ENCODE data around the gene FLVCR1. TPM values are rescaled to one million over a fixed set of nuclear protein-coding genes. Genes with fewer than 3 reads are reported as not detected.
A peak's percentile ranks its signal among the peaks of the same experiment; 100 is the strongest.

The FLVCR1 gene
- total RNA-seq, 2 experiments from 2014 or later: 16.5 to 22.4 TPM

DNA sequence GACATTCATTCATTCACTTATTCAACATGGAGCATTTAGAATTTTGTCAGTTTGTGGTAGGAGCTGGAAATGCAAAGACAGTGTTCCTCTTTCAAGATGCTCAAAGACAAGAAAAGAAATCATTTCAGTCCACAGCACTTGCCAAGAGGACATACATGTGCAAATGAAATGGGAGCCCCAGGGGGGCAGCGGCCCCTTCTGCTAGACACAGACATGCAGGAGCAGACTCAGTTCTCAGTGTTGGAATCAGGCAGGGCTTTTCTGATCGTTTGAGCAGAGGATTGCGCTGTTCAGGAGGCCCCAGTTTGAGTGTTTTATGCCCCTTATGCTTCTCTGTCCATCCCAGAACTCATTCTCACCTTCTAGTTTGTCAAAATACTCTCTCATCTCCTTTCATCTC is 56.7 kb downstream of the FLVCR1 start:
- peaks cover 1% of the 10 kb centered on the region for H3K4me1 ChIP-seq (ENCODE audit: insufficient read depth, low read length, poor library complexity, severe bottlenecking)
- DNase-seq (ENCODE audit: low spot score): no peak
- H3K4me2 ChIP-seq (ENCODE audit: low read length): no peak overlapping the region
- H2AFZ ChIP-seq (ENCODE audit: low read length): no peak overlapping the region
- TF ChIP-seq EZH2phosphoT487 (IDR thresholded peaks at IDR 0.05; ENCODE audit: borderline replicate concordance, low read depth, low read length): no peak
- TF ChIP-seq, protein P1, sequence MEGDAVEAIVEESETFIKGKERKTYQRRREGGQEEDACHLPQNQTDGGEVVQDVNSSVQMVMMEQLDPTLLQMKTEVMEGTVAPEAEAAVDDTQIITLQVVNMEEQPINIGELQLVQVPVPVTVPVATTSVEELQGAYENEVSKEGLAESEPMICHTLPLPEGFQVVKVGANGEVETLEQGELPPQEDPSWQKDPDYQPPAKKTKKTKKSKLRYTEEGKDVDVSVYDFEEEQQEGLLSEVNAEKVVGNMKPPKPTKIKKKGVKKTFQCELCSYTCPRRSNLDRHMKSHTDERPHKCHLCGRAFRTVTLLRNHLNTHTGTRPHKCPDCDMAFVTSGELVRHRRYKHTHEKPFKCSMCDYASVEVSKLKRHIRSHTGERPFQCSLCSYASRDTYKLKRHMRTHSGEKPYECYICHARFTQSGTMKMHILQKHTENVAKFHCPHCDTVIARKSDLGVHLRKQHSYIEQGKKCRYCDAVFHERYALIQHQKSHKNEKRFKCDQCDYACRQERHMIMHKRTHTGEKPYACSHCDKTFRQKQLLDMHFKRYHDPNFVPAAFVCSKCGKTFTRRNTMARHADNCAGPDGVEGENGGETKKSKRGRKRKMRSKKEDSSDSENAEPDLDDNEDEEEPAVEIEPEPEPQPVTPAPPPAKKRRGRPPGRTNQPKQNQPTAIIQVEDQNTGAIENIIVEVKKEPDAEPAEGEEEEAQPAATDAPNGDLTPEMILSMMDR (conservative IDR thresholded peaks at IDR 0.05; ENCODE audit: low read length): no peak
- intact Hi-C loops (cut with micrococcal nuclease; ENCODE audit: unreplicated experiment): loop anchor here (5.0 kb wide), 1 partner anchor 83 kb away; no protein-coding TSS in a partner anchor
- no peaks in the 10 kb centered on the region for H3K9me2 ChIP-seq (ENCODE audit: insufficient read depth, low read length)
- H3K36me3 ChIP-seq (ENCODE audit: insufficient read depth, low read length): no peaks in the 10 kb centered on the region
- H4K20me1 ChIP-seq (ENCODE audit: insufficient read depth, low read length): no peaks in the 10 kb centered on the region
- ChIA-PET POLR2A (no interaction called here), CTCF (ENCODE audit: unreplicated experiment) (no interaction called here)
- no peaks in the 10 kb centered on the region for H3K9me3 ChIP-seq (ENCODE audit: low read length)
- H3K27ac ChIP-seq (ENCODE audit: low read depth, low read length, poor library complexity, severe bottlenecking): no peak overlapping the region
- H3K79me2 ChIP-seq (ENCODE audit: insufficient read depth, low read depth, low read length): no peaks in the 10 kb centered on the region
- no TSS peak for BruUV-seq (replicated peaks)
- H3K4me3 ChIP-seq (ENCODE audit: low read depth, low read length, poor library complexity, severe bottlenecking): no peak overlapping the region

DNA sequence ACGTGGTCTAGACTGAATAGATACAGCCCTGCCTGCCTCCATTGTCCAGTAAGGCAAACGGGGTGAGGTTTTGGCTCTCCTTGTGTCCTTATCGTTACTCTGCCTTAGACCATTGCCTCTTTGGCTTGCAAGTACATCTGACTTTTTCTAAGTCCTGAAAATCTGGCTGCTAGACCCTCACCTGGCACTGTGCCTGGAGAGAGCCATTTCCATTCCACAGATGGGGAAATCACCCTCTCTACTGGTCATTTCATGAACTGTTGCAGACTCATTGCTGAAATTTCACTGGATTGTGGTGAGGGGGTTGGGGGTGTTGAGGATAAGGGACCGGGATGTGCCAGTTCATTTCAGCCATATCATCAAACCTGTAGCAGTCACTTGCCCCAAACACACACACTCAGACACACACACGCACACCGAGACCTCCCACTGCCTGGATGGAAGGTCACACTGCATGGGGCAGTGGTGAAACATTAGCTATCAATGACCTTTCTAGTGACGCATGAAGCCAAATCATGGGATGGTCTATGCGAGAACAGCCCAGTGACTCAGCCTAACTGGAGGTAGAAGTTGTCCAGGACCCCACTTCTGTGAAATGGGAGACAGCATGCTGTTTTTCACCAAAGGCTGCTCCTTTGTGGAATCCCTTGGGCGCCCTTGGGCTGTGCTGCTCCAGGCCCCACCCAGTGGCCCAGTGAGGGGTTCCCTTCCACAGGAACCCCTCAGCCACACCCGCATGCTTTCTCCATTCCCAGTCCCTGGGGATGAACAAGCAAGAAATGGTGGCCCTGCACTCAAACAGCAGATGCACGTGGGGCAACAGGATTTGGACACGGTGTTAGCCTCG is 57.4 kb downstream of the FLVCR1 start:
- Histone ChIP-seq H3K4me1 (ENCODE audit: insufficient read depth, low read length, poor library complexity, severe bottlenecking) (peaks cover 8% of the 10 kb centered on the region), H3K79me2 (ENCODE audit: insufficient read depth, low read depth, low read length) (no peaks in the 10 kb centered on the region), H4K20me1 (ENCODE audit: insufficient read depth, low read length) (no peaks in the 10 kb centered on the region), H3K9me3 (ENCODE audit: low read length) (no peaks in the 10 kb centered on the region), H3K9me2 (ENCODE audit: insufficient read depth, low read length) (no peaks in the 10 kb centered on the region), H3K4me2 (ENCODE audit: low read length) (no peak overlapping the region), H3K27ac (ENCODE audit: low read depth, low read length, poor library complexity, severe bottlenecking) (no peak overlapping the region), H2AFZ (ENCODE audit: low read length) (no peak overlapping the region), H3K36me3 (ENCODE audit: insufficient read depth, low read length) (no peaks in the 10 kb centered on the region), H3K4me3 (ENCODE audit: low read depth, low read length, poor library complexity, severe bottlenecking) (no peak overlapping the region)
- ChIA-PET CTCF (ENCODE audit: unreplicated experiment) (interaction anchor here (0.6 kb wide), 1 partner anchor 272 kb away, joined by 3 read pairs; no protein-coding TSS in a partner anchor), POLR2A (interaction anchor here (0.6 kb wide), 1 partner anchor 298 kb away, joined by 3 read pairs; no protein-coding TSS in a partner anchor)
- no peak for TF ChIP-seq EZH2phosphoT487 (IDR thresholded peaks at IDR 0.05; ENCODE audit: borderline replicate concordance, low read depth, low read length)
- TF ChIP-seq, protein P1 (conservative IDR thresholded peaks at IDR 0.05; ENCODE audit: low read length): peak; percentile 71
- intact Hi-C loops (cut with micrococcal nuclease; ENCODE audit: unreplicated experiment): loop anchor here (5.0 kb wide), 1 partner anchor 82 kb away; no protein-coding TSS in a partner anchor
- BruUV-seq (replicated peaks): no TSS peak
- DNase-seq (ENCODE audit: low spot score): peak; percentile 33
